ENCODE data around the gene HMGB2. TPM values are rescaled to one million over a fixed set of nuclear protein-coding genes. Genes with fewer than 3 reads are reported as not detected.
A peak's percentile ranks its signal among the peaks of the same experiment; 100 is the strongest.

The HMGB2 gene
- 197 and 268 TPM in 2 replicates for total RNA-seq (2014; rRNA removed; shearing (Covaris generic))

DNA sequence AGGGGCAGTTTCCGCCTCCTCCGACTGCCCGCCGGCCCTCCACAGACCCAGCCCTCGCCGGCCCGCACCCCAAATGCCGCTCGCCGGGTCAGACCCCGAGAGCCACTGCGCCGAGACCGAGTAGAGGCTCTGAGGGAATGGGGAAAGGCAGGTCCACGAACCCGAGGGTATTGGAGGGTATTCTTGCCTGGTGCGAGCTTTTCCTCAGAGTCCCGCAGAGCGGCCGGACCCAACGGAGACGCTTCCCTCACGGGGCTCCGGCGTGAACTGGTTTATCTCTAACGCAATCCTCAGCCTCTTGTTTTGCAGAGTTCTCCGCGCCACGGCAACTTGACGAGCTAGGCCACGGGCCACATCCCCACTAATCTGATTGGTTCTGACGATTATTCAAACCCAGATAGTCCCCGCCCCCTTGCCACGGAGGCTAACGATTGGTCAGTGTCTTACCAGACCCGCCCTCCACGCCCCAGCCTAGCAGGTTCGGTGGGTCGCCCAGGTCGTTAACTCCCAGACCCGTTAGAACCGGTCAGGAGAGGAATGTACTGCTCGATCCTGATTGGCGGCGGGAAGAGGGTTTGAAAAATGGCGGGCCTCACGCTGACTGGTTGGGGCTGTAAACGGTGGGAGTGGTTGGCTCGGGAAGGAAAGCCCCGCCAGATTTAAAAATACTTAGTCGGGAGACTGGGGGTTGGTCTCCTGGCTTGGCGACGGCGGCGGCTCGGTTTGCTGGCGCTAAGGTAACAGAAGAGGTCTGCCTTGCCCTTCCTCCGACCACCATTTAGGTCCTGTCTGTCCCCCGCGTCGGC lies at the start of gene HMGB2:
Gene HMGB2, minus strand, starts transcription at position 274 of the 806 bp plus-strand sequence. CDS start 709 bp downstream, outside the sequence.
- Histone ChIP-seq H3K4me3 (ENCODE audit: insufficient read depth, low read depth, low read length) (peak within 1 kb of the TSS; percentile 97), H3K36me3 (replicated peaks; ENCODE audit: control insufficient read depth, insufficient read depth, low read length) (peaks cover 18% of the 10 kb centered on the region), H3K27me3 (ENCODE audit: control insufficient read depth, insufficient read depth, low read length) (no peaks in the 10 kb centered on the region)
- DNase-seq, result peak; percentile 95

DNA sequence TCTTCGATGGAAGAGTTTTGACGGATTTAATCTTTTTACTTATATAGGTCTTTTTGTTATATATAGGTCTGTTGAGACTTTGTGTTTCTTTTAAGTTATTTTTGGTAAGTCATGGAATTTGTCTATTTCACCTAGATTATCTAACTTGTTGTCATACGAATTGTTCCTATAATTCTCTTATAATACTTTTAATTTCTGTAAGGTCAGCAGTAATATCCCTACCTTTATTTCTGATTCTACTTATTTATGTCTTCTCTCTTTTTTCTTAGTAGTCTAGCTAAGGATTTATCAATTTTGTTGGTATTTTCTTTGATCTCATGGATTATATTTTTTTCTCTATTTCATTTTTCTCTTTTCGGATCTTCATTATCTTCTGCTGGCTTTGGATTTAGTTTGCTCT lies 48.2 kb upstream of the HMGB2 start:
- H3K36me3 ChIP-seq (replicated peaks; ENCODE audit: control insufficient read depth, insufficient read depth, low read length), result no peaks in the 10 kb centered on the region
- DNase-seq, result no peak
- H3K4me3 ChIP-seq (ENCODE audit: insufficient read depth, low read depth, low read length), result no peak overlapping the region
- no peaks in the 10 kb centered on the region for H3K27me3 ChIP-seq (ENCODE audit: control insufficient read depth, insufficient read depth, low read length)

DNA sequence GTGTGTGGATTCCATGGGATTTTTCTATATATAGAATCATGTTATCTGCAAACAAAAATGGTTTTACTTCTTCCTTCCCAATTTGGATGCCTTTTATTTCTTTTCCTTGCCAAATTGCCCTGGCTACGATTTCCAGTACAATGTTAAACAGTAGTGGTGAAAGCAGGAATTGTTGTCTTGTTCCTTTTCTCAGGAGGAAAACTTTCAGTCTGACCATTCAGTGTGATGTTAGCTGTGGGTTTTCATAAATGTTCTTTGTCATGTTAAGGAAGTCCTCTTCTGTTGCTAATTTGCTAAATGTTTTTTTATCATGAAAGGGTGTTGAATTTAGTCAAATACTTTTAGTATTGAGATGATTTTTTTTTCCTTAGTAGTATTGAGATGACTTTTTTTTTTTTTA lies 47.5 kb upstream of the HMGB2 start:
- Histone ChIP-seq H3K4me3 (ENCODE audit: insufficient read depth, low read depth, low read length) (no peak overlapping the region), H3K36me3 (replicated peaks; ENCODE audit: control insufficient read depth, insufficient read depth, low read length) (no peaks in the 10 kb centered on the region)
- DNase-seq, result no peak

DNA sequence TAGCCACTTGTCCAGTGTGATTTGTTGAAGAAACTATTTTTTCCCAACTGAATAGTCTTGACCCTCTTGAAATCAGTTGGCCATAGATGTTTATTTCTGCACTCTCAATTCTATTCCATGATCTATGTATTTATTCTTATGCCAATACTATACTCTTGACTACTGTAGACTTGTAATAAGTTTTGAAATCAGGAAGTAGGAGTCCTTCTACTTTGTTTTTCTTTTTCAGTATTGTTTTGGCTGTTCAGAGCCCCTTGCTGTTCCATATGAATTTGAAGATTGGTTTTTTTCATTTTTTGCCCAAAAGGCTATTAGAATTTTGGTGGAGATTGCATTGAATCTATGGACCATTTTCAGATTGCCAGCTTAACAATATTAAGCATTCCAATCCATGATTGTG lies 46.8 kb upstream of the HMGB2 start:
- no peak for DNase-seq
- Histone ChIP-seq H3K36me3 (replicated peaks; ENCODE audit: control insufficient read depth, insufficient read depth, low read length) (no peaks in the 10 kb centered on the region), H3K4me3 (ENCODE audit: insufficient read depth, low read depth, low read length) (no peak overlapping the region), H3K27me3 (ENCODE audit: control insufficient read depth, insufficient read depth, low read length) (no peaks in the 10 kb centered on the region)

More for the DNA sequence above, 47.5 kb upstream of the HMGB2 start:
- no peaks in the 10 kb centered on the region for H3K27me3 ChIP-seq (ENCODE audit: control insufficient read depth, insufficient read depth, low read length)

DNA sequence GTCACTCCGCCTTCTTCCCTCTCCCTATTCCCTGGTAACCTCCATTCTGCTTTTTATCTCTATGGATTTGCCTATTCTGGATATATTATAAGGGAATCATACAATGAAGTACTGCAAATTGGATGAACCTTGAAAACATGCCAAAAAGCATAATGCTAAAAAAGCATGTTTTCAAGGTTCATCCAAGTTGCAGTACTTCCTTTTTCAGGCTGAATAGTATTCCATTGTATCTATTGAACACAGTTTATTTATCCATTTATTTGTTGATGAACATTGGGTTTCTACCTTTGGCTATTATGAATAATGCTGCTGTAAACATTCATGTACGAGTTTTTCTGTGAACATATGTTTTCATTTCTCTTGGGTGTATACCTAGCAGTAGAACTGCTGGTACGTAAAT lies 45.8 kb upstream of the HMGB2 start:
- DNase-seq, result no peak
- Histone ChIP-seq H3K36me3 (replicated peaks; ENCODE audit: control insufficient read depth, insufficient read depth, low read length) (no peaks in the 10 kb centered on the region), H3K4me3 (ENCODE audit: insufficient read depth, low read depth, low read length) (no peak overlapping the region), H3K27me3 (ENCODE audit: control insufficient read depth, insufficient read depth, low read length) (no peaks in the 10 kb centered on the region)

DNA sequence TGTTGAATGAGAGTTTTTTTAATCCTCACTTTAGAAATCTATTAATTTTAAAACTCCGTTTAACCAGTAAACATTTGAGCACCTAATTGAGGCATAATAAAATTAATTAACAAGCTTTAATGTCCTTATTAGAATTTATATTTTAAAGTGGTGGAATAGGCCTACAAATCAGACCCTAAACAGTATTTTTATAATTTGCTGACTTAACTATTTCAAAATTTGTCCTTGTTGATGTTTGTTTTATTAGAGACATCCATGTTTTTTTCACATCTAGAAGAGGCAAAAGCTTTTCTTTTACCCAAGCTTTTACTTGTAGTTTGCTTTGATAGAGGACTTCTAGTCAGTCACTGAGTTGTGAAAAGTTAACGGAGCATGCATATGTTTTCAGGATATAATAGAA lies 40.4 kb upstream of the HMGB2 start:
- DNase-seq, result no peak

DNA sequence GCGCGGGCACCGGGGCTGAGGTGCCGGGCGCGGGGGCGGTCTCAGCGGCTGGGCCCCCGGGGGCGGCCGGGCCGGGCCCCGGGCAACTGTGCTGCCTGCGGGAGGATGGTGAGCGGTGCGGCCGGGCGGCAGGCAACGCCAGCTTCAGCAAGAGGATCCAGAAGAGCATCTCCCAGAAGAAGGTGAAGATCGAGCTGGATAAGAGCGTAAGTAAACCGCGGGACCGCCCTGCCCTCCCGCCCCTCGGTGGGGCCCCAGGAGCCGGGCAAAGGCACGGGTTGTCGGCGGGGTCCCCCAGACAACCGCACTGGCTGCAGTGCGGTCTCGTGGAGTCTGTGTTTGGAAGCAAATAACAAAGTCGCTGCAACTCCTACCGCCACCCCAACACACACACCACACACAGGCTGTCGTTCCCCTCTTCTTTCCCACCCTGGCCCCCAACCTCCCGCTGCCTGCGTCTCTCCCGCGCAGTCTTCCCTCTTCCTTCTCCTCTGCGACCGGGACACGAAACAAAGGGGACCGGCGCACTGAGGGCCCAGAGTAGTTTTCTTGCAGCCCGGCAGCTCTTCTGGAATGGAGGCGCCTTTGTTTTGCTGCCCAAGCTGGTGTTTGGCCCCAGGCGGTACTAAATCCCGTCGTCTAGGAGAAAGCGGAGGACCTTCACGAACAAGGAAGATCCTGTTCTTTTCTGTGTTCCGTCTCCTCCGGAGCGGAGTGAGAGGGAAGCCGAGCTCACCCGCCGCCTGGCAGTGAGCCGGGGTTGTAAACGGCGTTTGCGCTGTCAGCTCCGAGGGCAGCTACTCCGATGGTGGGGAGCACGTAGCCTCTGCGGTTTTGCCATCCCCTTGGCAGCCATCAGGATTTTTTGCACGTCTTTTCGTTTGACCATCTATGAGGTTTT lies 37.4 kb upstream of the HMGB2 start:
- peak; percentile 63 for DNase-seq

More for the DNA sequence above, 40.4 kb upstream of the HMGB2 start:
- H3K36me3 ChIP-seq (replicated peaks; ENCODE audit: control insufficient read depth, insufficient read depth, low read length), result no peaks in the 10 kb centered on the region
- no peak overlapping the region for H3K4me3 ChIP-seq (ENCODE audit: insufficient read depth, low read depth, low read length)
- peaks cover 4% of the 10 kb centered on the region for H3K27me3 ChIP-seq (ENCODE audit: control insufficient read depth, insufficient read depth, low read length)

DNA sequence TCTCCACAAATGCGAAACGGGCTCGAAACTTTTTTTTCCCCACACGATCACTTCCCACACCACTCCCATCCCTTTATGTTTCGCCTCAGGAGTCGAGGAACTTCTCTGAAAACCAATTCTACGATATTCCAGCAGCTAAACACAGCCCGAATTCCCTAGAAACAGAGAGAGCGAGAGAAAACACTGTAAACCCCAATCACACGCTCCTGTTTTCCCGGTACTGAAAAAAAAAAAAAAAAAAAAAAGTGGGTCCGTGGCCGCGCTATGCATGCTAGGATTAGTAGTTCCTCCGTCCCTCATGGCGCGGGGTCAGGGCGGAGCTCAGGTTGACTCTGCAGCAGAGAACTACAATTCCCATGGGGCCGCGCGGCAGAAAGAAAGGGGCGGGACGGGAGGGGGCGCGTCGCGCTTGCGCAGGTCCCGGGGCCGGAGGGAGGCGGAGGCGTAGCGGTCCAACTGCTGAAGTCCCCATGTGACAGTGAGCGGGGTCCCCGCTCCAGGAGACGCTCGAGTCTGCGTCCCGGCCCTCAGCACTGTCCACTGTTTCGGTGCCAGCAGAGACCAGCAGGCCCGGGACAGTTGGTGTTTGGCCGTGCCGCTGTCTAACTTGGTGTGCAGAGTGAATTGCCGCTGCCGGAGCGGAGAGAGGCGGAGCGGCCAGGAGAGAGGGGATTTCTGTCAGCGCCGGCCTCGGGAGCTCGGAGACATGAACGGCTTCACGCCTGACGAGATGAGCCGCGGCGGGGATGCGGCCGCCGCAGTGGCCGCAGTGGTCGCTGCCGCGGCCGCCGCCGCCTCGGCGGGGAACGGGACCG lies 36.5 kb upstream of the HMGB2 start, which contains the start of gene SAP30:
Gene SAP30, plus strand, starts transcription at position 478 of the 815 bp plus-strand sequence. Its CDS starts 229 bp downstream, at position 707.
- Histone ChIP-seq H3K27me3 (ENCODE audit: control insufficient read depth, insufficient read depth, low read length) (peaks cover 4% of the 10 kb centered on the region), H3K4me3 (ENCODE audit: insufficient read depth, low read depth, low read length) (peak within 1 kb of the TSS; percentile 85), H3K36me3 (replicated peaks; ENCODE audit: control insufficient read depth, insufficient read depth, low read length) (no peaks in the 10 kb centered on the region)
- DNase-seq, result peak; percentile 96

More for the DNA sequence above, 37.4 kb upstream of the HMGB2 start:
- peak overlapping the region; percentile 76 for H3K4me3 ChIP-seq (ENCODE audit: insufficient read depth, low read depth, low read length)
- H3K27me3 ChIP-seq (ENCODE audit: control insufficient read depth, insufficient read depth, low read length), result peaks cover 4% of the 10 kb centered on the region
- no peaks in the 10 kb centered on the region for H3K36me3 ChIP-seq (replicated peaks; ENCODE audit: control insufficient read depth, insufficient read depth, low read length)

DNA sequence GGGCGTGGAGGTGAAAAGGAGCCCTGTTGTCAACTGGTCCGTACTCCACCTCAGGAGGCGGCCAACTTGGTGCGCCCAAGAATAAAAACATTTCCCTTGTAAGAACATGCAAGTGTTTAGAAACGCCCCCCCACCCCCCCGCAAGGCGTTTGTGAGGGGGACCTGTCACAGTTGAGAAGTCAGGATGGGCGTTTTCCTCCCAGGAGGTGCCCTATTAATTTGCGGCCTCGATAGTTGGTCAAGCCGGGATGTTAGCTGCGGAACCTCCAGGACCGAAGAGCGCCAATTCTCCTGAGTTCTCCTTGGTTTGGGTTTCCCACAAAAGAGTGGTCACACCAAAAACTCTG lies 35.9 kb upstream of the HMGB2 start:
- Histone ChIP-seq H3K36me3 (replicated peaks; ENCODE audit: control insufficient read depth, insufficient read depth, low read length) (no peaks in the 10 kb centered on the region), H3K4me3 (ENCODE audit: insufficient read depth, low read depth, low read length) (peak overlapping the region; percentile 85), H3K27me3 (ENCODE audit: control insufficient read depth, insufficient read depth, low read length) (peaks cover 4% of the 10 kb centered on the region)
- no peak for DNase-seq

DNA sequence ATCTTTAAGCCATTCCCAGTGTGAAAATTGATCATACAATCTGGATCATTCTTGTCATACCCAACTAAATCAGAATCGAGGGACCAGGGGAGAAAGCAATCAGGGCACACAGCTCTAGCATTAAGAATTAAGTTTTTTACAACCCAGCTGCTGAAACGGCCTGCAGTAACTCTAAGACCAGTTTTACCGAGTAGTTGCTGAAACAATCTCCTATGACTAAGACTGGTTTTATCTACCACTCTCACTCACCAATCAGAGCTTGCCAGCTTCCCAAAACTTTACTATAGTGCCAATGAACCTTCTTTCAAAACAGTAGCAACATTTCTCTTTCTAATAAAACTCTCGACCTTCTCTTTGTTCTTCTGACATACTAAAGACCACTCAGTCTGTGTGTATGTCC lies 33.8 kb upstream of the HMGB2 start:
- H3K4me3 ChIP-seq (ENCODE audit: insufficient read depth, low read depth, low read length), result no peak overlapping the region
- peaks cover 4% of the 10 kb centered on the region for H3K27me3 ChIP-seq (ENCODE audit: control insufficient read depth, insufficient read depth, low read length)
- no peaks in the 10 kb centered on the region for H3K36me3 ChIP-seq (replicated peaks; ENCODE audit: control insufficient read depth, insufficient read depth, low read length)
- no peak for DNase-seq

DNA sequence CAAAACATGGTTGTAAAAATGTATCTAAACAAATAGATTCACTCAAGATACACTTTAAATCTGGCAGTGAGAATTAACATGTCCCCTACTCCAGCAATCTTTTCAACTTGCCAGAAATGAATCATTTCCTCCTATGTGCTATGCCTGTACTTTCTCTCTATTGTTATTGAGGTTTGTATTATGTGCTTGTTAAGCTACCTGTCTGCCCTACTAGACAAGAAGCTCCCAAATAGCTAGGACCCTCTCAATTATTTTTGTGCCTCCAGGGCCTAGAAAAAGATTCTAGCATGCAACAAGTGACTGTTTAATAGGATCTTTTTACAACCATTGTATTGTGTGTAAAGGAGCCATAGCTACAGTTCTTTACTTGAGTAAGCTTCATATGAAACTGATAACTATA lies 33.1 kb upstream of the HMGB2 start:
- no peak for DNase-seq
- no peaks in the 10 kb centered on the region for H3K36me3 ChIP-seq (replicated peaks; ENCODE audit: control insufficient read depth, insufficient read depth, low read length)
- no peak overlapping the region for H3K4me3 ChIP-seq (ENCODE audit: insufficient read depth, low read depth, low read length)
- peaks cover 4% of the 10 kb centered on the region for H3K27me3 ChIP-seq (ENCODE audit: control insufficient read depth, insufficient read depth, low read length)

DNA sequence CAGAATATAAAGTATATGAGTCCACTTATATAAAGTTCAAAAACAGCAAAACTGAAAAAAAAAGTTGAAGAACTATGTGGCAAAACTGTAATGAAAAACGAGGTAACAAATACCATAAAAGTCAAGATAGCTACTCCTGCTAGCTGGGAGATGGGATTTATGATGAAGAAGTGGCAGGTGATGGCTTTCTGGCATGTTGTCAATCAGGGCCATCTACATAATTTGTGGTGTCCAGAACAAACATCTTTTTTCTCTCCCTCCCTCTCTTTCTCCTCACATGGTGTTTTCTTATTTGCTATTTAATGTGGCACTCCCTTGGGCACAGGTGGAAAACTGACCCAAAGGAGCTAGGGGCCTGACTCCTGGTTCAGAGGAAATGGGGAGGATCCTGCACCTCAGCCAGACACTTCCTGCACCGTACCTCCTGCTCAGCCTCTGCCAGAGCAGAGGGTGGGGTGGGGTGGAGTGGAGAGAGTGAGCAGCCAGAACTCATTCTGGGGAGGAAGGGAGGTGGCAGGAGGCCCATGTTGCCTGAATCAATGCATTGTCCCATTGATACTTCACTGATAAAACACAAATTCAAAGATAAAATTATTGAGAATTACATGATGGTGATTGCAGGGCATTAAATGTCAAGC lies 31.3 kb upstream of the HMGB2 start:
- Histone ChIP-seq H3K4me3 (ENCODE audit: insufficient read depth, low read depth, low read length) (no peak overlapping the region), H3K27me3 (ENCODE audit: control insufficient read depth, insufficient read depth, low read length) (no peaks in the 10 kb centered on the region; the same call in 1 of the 2 replicates), H3K36me3 (replicated peaks; ENCODE audit: control insufficient read depth, insufficient read depth, low read length) (no peaks in the 10 kb centered on the region)
- DNase-seq, result no peak

DNA sequence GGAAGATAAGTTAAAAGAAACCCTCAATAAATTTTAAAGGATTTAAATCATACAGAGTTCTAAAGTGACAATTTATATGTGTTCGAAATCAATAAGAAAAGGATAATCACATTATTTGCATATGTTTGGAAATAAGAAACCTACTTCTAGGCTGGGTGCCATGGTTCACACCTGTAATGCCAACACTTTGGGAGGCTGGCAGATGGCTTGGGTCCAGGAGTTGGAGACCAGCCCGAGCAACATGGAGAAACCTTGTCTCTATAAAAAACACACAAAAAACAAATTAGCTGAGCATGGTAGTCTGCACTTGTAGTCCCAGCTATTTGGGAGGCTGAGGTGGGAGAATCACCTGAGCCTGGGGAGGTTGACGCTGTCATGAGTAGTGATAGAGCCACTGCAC lies 28.5 kb upstream of the HMGB2 start:
- no peaks in the 10 kb centered on the region for H3K36me3 ChIP-seq (replicated peaks; ENCODE audit: control insufficient read depth, insufficient read depth, low read length)
- no peak overlapping the region for H3K4me3 ChIP-seq (ENCODE audit: insufficient read depth, low read depth, low read length)
- no peaks in the 10 kb centered on the region; the same call in 1 of the 2 replicates for H3K27me3 ChIP-seq (ENCODE audit: control insufficient read depth, insufficient read depth, low read length)
- DNase-seq, result no peak
